ENCODE measurements around the gene STX2. TPM values are rescaled to one million over a fixed set of nuclear protein-coding genes. Genes with fewer than 3 reads are reported as not detected.
A peak's percentile ranks its signal among the peaks of the same experiment; 100 is the strongest.

The STX2 gene
- total RNA-seq, 1 donor from 2014 or later, result 19.6 TPM

GRCh38 chr12:130838284-130838950 lies 633 bp downstream of the STX2 start:
- peak; percentile 79 for DNase-seq (ENCODE audit: low spot score)
- intact Hi-C loops (cut with DNase I), result no loop called here

- intact Hi-C loops (cut with DNase I), result loop anchor here (1.0 kb wide), 1 partner anchor 37 kb away; the partner anchor contains the start of gene RAN
- DNase-seq (ENCODE audit: low spot score), result no peak
Measured at GRCh38 chr12:130835436-130835835, 3.6 kb downstream of the STX2 start.

- no peak for DNase-seq (ENCODE audit: low spot score)
- intact Hi-C loops (cut with DNase I), result loop anchor here (1.0 kb wide), 1 partner anchor 37 kb away; the partner anchor contains the start of gene RAN
Measured at GRCh38 chr12:130835011-130835410, 4.0 kb downstream of the STX2 start.

GRCh38 chr12:130832561-130833209 lies 6.4 kb downstream of the STX2 start:
- intact Hi-C loops (cut with DNase I), result no loop called here
- no peak for DNase-seq (ENCODE audit: low spot score)

- no peak for DNase-seq (ENCODE audit: low spot score)
- intact Hi-C loops (cut with DNase I), result no loop called here
Measured at GRCh38 chr12:130831876-130832405, 7.1 kb downstream of the STX2 start.

GRCh38 chr12:130831246-130831645 lies 7.8 kb downstream of the STX2 start:
- no peak for DNase-seq (ENCODE audit: low spot score)
- intact Hi-C loops (cut with DNase I), result no loop called here

- DNase-seq (ENCODE audit: low spot score), result no peak
- intact Hi-C loops (cut with DNase I), result no loop called here
Measured at GRCh38 chr12:130830246-130830551, 8.9 kb downstream of the STX2 start.

GRCh38 chr12:130829391-130830245 lies 9.4 kb downstream of the STX2 start:
- DNase-seq (ENCODE audit: low spot score), result no peak
- intact Hi-C loops (cut with DNase I), result no loop called here

- DNase-seq (ENCODE audit: low spot score), result no peak
- intact Hi-C loops (cut with DNase I), result no loop called here
Measured at GRCh38 chr12:130828895-130829294, 10.2 kb downstream of the STX2 start.

- intact Hi-C loops (cut with DNase I), result no loop called here
- no peak for DNase-seq (ENCODE audit: low spot score)
Measured at GRCh38 chr12:130827432-130827831, 11.6 kb downstream of the STX2 start.

GRCh38 chr12:130826151-130826801 lies 12.8 kb downstream of the STX2 start:
- intact Hi-C loops (cut with DNase I), result no loop called here
- no peak for DNase-seq (ENCODE audit: low spot score)

GRCh38 chr12:130825771-130826150 lies 13.3 kb downstream of the STX2 start:
- intact Hi-C loops (cut with DNase I), result no loop called here
- no peak for DNase-seq (ENCODE audit: low spot score)

GRCh38 chr12:130819681-130820080 lies 19.4 kb downstream of the STX2 start:
- intact Hi-C loops (cut with DNase I), result no loop called here
- DNase-seq (ENCODE audit: low spot score), result no peak

- DNase-seq (ENCODE audit: low spot score), result peak; percentile 84
- intact Hi-C loops (cut with DNase I), result no loop called here
Measured at GRCh38 chr12:130818635-130819576, 20.1 kb downstream of the STX2 start.

GRCh38 chr12:130818272-130818634 lies 20.8 kb downstream of the STX2 start:
- no peak for DNase-seq (ENCODE audit: low spot score)
- intact Hi-C loops (cut with DNase I), result no loop called here

- intact Hi-C loops (cut with DNase I), result no loop called here
- DNase-seq (ENCODE audit: low spot score), result no peak
Measured at GRCh38 chr12:130817804-130818203, 21.2 kb downstream of the STX2 start.

- no peak for DNase-seq (ENCODE audit: low spot score)
- intact Hi-C loops (cut with DNase I), result no loop called here
Measured at GRCh38 chr12:130816097-130816496, 23.0 kb downstream of the STX2 start.

- no peak for DNase-seq (ENCODE audit: low spot score)
- intact Hi-C loops (cut with DNase I), result no loop called here
Measured at GRCh38 chr12:130815028-130815741, 23.9 kb downstream of the STX2 start.

Measured in cardiac septum (tissue), 1 donor.